Gastroesophageal sphincter (tissue), 3 donors: ENCODE data around the gene AFF3.

Source experiments
- EP300 ChIP-seq: sonication (generic); formaldehyde crosslinking; IDR thresholded peaks from one replicate; pipeline ENCODE4 v1.6.1; 2017; ENCODE audit warnings: antibody characterized with exemption, mild to moderate bottlenecking
- POLR2A ChIP-seq, 2 donors: fragments of 450-650 bp; IDR thresholded peaks; one replicate each; pipeline ENCODE4 v1.6.1; 2017; ENCODE audit warnings: antibody characterized with exemption in 2 of 2, mild to moderate bottlenecking in 2 of 2, moderate library complexity in 1 of 2
- POLR2AphosphoS5 ChIP-seq: sonication (generic); formaldehyde crosslinking; IDR thresholded peaks from one replicate; pipeline ENCODE4 v1.6.1; 2017; ENCODE audit warnings: antibody characterized with exemption
- TF ChIP-seq, protein P1 (sequence below), 4 experiments: fragments of 200-600 bp in 2 of 4; fragments of 450-650 bp in 2 of 4; sonication (generic) in 1 of 4; IDR thresholded peaks; one replicate each; pipeline ENCODE4 v1.5.1; 2017 to 2019; ENCODE audit warnings: antibody characterized with exemption in 4 of 4, mild to moderate bottlenecking in 2 of 4, moderate library complexity in 2 of 4

DNA sequence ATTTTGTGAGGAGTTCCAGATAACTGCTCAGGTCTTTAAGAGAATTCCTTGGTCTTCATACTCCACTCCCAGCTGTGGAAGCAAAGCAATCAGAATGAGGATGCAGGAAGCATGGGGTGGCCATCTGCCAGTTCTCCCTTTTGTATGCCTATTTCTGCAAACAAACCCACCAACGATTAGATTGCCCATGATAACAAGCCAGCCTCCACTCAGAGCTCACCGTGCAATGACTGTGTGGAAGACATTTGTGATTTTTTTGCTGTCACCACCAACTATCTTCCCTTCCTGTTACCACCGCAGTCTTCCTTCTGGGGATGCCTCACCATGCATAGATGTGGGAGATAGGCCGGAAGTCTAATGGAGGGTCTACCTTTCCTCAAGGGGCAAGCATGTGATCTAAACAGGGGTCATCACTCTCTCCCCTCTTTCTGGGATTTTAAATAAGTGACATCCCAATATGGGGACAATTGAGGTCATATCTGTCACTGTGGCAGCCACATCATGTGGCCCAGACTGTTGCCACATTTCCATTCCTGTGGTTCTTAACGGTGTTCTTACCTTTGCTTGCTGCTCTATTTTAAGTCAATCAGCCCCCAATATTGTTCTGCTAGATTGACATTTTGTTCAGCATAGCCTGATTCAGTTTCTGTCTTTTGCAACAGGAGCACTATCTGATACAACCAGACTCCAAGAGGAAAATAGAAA lies 4.4 kb downstream of the AFF3 start:
- TF ChIP-seq, protein P1, sequence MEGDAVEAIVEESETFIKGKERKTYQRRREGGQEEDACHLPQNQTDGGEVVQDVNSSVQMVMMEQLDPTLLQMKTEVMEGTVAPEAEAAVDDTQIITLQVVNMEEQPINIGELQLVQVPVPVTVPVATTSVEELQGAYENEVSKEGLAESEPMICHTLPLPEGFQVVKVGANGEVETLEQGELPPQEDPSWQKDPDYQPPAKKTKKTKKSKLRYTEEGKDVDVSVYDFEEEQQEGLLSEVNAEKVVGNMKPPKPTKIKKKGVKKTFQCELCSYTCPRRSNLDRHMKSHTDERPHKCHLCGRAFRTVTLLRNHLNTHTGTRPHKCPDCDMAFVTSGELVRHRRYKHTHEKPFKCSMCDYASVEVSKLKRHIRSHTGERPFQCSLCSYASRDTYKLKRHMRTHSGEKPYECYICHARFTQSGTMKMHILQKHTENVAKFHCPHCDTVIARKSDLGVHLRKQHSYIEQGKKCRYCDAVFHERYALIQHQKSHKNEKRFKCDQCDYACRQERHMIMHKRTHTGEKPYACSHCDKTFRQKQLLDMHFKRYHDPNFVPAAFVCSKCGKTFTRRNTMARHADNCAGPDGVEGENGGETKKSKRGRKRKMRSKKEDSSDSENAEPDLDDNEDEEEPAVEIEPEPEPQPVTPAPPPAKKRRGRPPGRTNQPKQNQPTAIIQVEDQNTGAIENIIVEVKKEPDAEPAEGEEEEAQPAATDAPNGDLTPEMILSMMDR (IDR thresholded peaks at IDR 0.05): no peak
- TF ChIP-seq POLR2AphosphoS5: no peak
- TF ChIP-seq POLR2A (IDR thresholded peaks at IDR 0.05): no peak
- no peak for TF ChIP-seq EP300
